Prostate gland (tissue), 2 donors: ENCODE measurements around the gene TSPAN1. TPM values are rescaled to one million over a fixed set of nuclear protein-coding genes. Genes with fewer than 3 reads are reported as not detected.

ENCODE experiments used
- DNase-seq: peaks from one replicate; pipeline ENCODE4 v3.0.0-alpha.2; 2019; ENCODE audit warnings: low spot score
- H3K27ac ChIP-seq, 2 donors: fragments of 200-600 bp; sonication (generic); 2 replicates each; pipeline ENCODE4 v1.5.1; 2017 to 2019
- H3K27me3 ChIP-seq: fragments of 200-600 bp; sonication (generic); replicated peaks from 2 replicates; pipeline ENCODE4 v1.5.1; 2019; ENCODE audit not compliant: insufficient read depth
- H3K36me3 ChIP-seq, 2 donors: fragments of 200-600 bp; sonication (generic); 1 replicate in 1 of 2; 2 replicates in 1 of 2; pipeline versions ENCODE4 v1.5.1 to v1.8.1; 2017 to 2019
- H3K4me1 ChIP-seq: fragments of 200-600 bp; sonication (generic); replicated peaks from 2 replicates; pipeline ENCODE4 v1.5.1; 2019
- H3K4me3 ChIP-seq, 2 donors: fragments of 200-600 bp; sonication (generic); 2 replicates each; pipeline ENCODE4 v1.5.1; 2017 to 2019
- H3K9me3 ChIP-seq: fragments of 200-600 bp; sonication (generic); 2 replicates; pipeline ENCODE4 v1.5.1; 2017
- POLR2A ChIP-seq: fragments of 450-650 bp; IDR thresholded peaks from one replicate; pipeline ENCODE4 v1.6.1; 2016; ENCODE audit warnings: antibody characterized with exemption, mild to moderate bottlenecking
- POLR2AphosphoS5 ChIP-seq: sonication (generic); formaldehyde crosslinking; IDR thresholded peaks from one replicate; pipeline ENCODE4 v1.6.1; 2017; ENCODE audit warnings: antibody characterized with exemption
- WGBS: methylation state at CpG from one replicate; pipeline ENCODE4 v1.1.5; 2018; 5-methylcytosine and 5-hydroxymethylcytosine counted together
- intact Hi-C: fragments of 100-400 bp; cut with DNase I; formaldehyde crosslinking; loops from one replicate; pipeline ENCODE4 v1.14.2; 2022
- total RNA-seq, 2 donors: library from RNA; depleted of rRNA; stranded (reverse); fragments of >200 nt; gene quantifications; one replicate each; pipeline ENCODE4 v1.1.0, GENCODE V29; 2016
- TF ChIP-seq, protein P1 (sequence below), 4 experiments: fragments of 200-600 bp in 2 of 4; fragments of 450-650 bp in 2 of 4; sonication (generic) in 2 of 4; IDR thresholded peaks; 1 replicate in 3 of 4; 2 replicates in 1 of 4; pipeline ENCODE4 v1.5.1; 2016 to 2019; ENCODE audit warnings: antibody characterized with exemption in 4 of 4, mild to moderate bottlenecking in 2 of 4, moderate library complexity in 2 of 4

The TSPAN1 gene
- total RNA-seq, 2 donors from 2014 or later, result 77.2 to 322 TPM

DNA sequence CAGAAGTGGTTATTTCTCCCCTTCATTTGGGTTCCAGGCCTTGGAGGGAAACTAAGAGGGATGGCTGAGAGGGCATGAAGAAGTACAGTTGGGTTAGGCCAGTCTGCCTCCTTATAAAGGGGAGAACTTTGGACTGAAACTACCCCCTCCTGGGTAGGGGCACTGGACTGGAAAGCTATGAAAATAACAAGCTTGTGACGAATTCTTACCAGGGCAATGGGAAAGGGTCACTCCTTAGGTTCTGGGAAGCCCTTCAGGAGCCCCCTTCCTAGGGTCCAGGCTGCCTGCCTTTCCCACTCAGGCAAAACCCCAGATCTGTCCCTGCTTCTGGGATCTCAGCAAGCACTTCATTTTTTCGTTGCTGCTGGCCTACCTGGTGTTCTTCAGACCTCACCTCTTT is 11.2 kb downstream of the TSPAN1 start:
- H3K27me3 ChIP-seq, result no peaks in the 10 kb centered on the region
- H3K27ac ChIP-seq, result peak overlapping the region; percentile 93 to 94
- peaks cover 46% of the 10 kb centered on the region for H3K4me1 ChIP-seq
- H3K36me3 ChIP-seq, result no peaks in the 10 kb centered on the region
- WGBS, result 96% methylated on average over 2 of the region's 2 CpGs
- H3K9me3 ChIP-seq, result no peaks in the 10 kb centered on the region
- no peak for TF ChIP-seq POLR2AphosphoS5
- TF ChIP-seq POLR2A, result no peak
- TF ChIP-seq, protein P1, sequence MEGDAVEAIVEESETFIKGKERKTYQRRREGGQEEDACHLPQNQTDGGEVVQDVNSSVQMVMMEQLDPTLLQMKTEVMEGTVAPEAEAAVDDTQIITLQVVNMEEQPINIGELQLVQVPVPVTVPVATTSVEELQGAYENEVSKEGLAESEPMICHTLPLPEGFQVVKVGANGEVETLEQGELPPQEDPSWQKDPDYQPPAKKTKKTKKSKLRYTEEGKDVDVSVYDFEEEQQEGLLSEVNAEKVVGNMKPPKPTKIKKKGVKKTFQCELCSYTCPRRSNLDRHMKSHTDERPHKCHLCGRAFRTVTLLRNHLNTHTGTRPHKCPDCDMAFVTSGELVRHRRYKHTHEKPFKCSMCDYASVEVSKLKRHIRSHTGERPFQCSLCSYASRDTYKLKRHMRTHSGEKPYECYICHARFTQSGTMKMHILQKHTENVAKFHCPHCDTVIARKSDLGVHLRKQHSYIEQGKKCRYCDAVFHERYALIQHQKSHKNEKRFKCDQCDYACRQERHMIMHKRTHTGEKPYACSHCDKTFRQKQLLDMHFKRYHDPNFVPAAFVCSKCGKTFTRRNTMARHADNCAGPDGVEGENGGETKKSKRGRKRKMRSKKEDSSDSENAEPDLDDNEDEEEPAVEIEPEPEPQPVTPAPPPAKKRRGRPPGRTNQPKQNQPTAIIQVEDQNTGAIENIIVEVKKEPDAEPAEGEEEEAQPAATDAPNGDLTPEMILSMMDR (IDR thresholded peaks at IDR 0.05), result no peak
- intact Hi-C loops, result loop anchor here (10.0 kb wide), 1 partner anchor 301 kb away; no protein-coding TSS in a partner anchor
- no peak overlapping the region for H3K4me3 ChIP-seq
- no peak for DNase-seq

DNA sequence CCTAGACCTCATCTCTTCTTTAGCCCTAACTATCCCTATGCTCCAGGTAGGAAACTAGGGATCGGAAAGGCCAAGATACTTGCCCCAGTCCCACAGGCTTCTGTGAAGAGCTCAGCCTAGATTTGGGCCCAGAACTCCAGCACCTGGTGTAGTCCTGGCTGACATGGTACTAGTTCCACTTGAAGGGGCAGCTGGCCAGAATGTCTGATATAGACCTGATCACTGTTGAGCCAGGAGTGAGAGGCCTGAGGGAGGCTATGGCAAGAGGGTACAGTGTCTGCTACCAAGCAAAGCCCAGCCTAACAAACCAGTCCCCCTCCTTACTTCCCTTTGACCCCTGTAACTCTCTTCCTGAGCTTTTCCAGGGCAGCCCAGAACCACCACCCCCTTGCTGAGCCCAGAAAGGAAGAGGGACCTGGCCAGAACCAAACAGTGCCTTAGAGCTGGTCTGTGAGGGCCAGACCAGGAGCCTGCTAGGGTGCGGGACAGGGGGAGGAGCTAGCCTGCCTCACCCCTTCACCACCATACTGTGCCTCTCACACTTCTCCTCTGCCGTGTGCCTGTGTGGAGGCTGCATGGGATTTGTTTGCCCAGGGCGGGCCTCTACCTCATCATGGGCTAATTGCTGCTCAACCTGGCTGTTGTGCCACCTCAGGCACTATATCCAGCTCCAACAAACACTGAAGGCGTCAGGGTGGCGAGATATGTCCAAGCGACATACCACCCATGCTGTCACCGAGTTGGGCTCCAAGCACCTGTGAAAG is 12.4 kb downstream of the TSPAN1 start:
- H3K36me3 ChIP-seq, result peaks cover 0 to 4% of the 10 kb centered on the region in 2 donors
- TF ChIP-seq POLR2A (no peak), POLR2AphosphoS5 (no peak)
- TF ChIP-seq, protein P1 (IDR thresholded peaks at IDR 0.05), result no peak
- no peaks in the 10 kb centered on the region for H3K27me3 ChIP-seq
- no peaks in the 10 kb centered on the region for H3K9me3 ChIP-seq
- DNase-seq, result no peak
- peaks cover 39% of the 10 kb centered on the region for H3K4me1 ChIP-seq
- peak overlapping the region; percentile 83 to 84 for H3K27ac ChIP-seq
- WGBS, result 74% methylated on average over 8 of the region's 8 CpGs
- no peak overlapping the region for H3K4me3 ChIP-seq
- intact Hi-C loops, result loop anchor here (10.0 kb wide), 1 partner anchor 302 kb away; no protein-coding TSS in a partner anchor

DNA sequence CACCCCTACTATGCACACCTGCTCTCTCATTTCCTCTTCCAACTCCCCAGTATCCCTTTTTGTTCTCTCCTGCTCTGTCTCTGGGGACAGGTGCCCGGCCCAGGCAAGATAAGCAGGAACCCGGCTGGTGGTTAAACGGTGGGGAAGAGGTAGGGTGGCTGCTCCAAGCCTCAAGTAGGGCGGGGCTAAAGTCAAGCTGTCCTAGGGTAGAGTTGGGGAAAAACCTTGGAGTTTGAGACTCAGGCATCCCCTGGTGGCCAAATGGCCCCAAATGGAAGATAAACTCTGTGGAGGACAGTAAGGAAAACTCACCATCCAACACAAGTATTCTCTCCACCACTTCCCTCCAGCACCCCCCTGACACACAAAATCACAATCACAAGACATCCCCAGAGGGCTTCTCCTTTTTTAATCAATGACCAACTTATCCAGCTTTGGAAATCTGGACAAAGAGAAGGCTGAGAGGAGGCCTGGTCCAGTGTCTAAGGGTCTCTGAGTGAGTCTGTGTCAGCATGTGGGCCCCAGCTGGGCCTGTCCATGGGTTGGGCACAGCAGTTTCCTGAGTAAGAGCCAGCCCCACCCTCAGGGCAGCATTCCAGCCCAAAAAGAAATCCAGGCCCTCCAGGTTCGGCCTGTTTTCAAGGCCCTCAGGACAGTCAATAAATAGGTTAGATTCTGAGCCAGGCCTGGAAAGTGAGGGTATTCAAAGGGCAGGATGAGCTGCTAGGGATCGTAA is 13.6 kb downstream of the TSPAN1 start:
- no peaks in the 10 kb centered on the region for H3K27me3 ChIP-seq
- peaks cover 0 to 4% of the 10 kb centered on the region in 2 donors for H3K36me3 ChIP-seq
- H3K4me1 ChIP-seq, result peaks cover 31% of the 10 kb centered on the region
- peak overlapping the region; percentile 83 to 84 for H3K27ac ChIP-seq
- intact Hi-C loops, result loop anchor here (10.0 kb wide), 1 partner anchor 304 kb away; no protein-coding TSS in a partner anchor
- H3K9me3 ChIP-seq, result no peaks in the 10 kb centered on the region
- DNase-seq, result peak; percentile 75
- TF ChIP-seq, protein P1 (IDR thresholded peaks at IDR 0.05), result no peak
- TF ChIP-seq POLR2AphosphoS5, result peak; percentile 77
- no peak for TF ChIP-seq POLR2A
- WGBS, result 50% methylated on average over 6 of the region's 6 CpGs
- no peak overlapping the region for H3K4me3 ChIP-seq

DNA sequence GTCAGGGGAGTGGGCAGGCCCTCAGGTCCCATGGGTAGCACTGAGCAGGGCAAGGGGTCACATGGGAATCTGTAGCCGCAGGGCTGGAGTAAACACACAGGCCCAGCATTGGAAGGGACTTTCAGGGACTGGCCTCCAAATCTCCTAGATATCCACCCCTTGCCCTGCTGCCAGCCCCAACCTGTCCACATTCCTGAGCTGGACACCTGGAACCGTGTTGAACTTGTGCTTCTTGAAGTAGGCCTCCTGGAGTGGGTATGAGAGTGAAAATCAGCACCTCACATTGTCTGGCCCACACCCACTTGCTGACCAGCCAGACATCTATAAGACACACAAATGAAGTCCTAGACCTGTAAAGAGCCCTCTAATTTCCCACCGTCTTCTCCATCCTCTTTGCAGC is 15.7 kb downstream of the TSPAN1 start:
- Histone ChIP-seq H3K4me3 (no peak overlapping the region), H3K4me1 (peaks cover 14% of the 10 kb centered on the region), H3K36me3 (peaks cover 0 to 4% of the 10 kb centered on the region in 2 donors), H3K27me3 (no peaks in the 10 kb centered on the region), H3K9me3 (no peaks in the 10 kb centered on the region), H3K27ac (peak overlapping the region; percentile 54 to 84)
- WGBS, result 49% methylated on average over 3 of the region's 3 CpGs
- TF ChIP-seq POLR2A (no peak), POLR2AphosphoS5 (peak; percentile 22)
- intact Hi-C loops, result no loop called here
- no peak for DNase-seq

DNA sequence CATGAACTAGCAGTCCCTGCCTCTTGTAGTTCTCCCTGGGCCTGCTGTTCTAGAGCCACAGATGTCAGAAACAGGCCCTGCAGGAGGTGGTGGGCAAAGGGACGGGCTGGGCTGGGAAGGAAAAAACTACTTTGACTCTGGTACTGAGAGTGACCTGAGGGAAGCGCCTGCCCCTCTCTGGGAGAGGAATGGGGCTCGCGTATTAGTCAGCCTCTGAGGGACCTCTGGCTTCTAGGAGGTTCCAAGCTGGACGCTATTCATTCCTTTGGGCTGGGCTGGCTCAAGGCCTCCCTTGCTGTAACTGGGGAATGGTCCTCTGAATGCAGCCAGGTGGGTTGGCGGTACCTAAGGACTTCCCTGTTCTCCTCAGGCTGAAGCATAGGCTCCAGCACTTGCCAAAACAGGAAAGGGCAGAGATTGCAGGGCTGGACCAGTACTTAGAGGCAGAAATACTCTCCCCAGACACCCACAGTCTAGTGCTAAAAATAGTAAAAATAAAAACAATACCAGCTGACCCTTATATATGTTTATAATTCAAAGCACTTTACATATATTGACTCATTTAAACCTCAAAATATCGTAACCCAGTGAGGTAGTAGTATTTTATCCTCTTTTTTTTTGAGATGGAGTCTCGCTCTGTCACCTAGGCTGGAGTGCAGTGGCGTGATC is 16.3 kb downstream of the TSPAN1 start:
- Histone ChIP-seq H3K27me3 (no peaks in the 10 kb centered on the region), H3K9me3 (no peaks in the 10 kb centered on the region), H3K4me1 (peaks cover 14% of the 10 kb centered on the region), H3K36me3 (peaks cover 0 to 4% of the 10 kb centered on the region in 2 donors), H3K4me3 (no peak overlapping the region), H3K27ac (peak overlapping the region; percentile 54 to 84)
- DNase-seq, result no peak
- intact Hi-C loops, result no loop called here
- no peak for TF ChIP-seq POLR2AphosphoS5
- TF ChIP-seq POLR2A, result no peak
- TF ChIP-seq, protein P1 (IDR thresholded peaks at IDR 0.05), result no peak
- WGBS, result 91% methylated on average over 9 of the region's 9 CpGs
